GM23338 (cell line): ENCODE measurements around the gene PLXND1.

ENCODE experiments used
- CTCF ChIP-seq, 2 experiments: fragments of 200-600 bp in 1 of 2; sonication (generic) in 1 of 2; conservative IDR thresholded peaks; 2 replicates each; pipeline versions ENCODE4 v1.5.1 to v1.6.1; 2016 to 2017; ENCODE audit warnings: antibody characterized with exemption in 2 of 2, low read depth in 2 of 2, mild to moderate bottlenecking in 2 of 2, moderate library complexity in 1 of 2
- ETS1 ChIP-seq: IDR thresholded peaks from 2 replicates; pipeline ENCODE4 v1.6.1; 2016; ENCODE audit warnings: antibody characterized with exemption
- REST ChIP-seq: IDR thresholded peaks from one replicate; pipeline ENCODE4 v1.6.1; 2018; ENCODE audit warnings: antibody characterized with exemption; ENCODE audit not compliant: unreplicated experiment

- TF ChIP-seq ETS1 (no peak), REST (no peak), CTCF (conservative IDR thresholded peaks at IDR 0.05; ENCODE audit: low read depth in 2 of 2) (no peak)
Measured at GRCh38 chr3:129572603-129573002, 33.9 kb downstream of the PLXND1 start.
